HFF-Myc (cell line): Measurements from ENCODE around the gene NUTM1.

Experiments used
- DNase-seq: peaks from one replicate; pipeline ENCODE4 v3.0.0-alpha.2; 2011; ENCODE audit warnings: low read depth; ENCODE audit errors: extremely low read depth
- H3K4me3 ChIP-seq: replicated peaks from 2 replicates; pipeline ENCODE4 v1.5.1; 2011; ENCODE audit warnings: low read depth, mild to moderate bottlenecking, control low read depth, low read length
- CTCF ChIP-seq: IDR thresholded peaks from 2 replicates; pipeline ENCODE4 v1.5.1; 2012; ENCODE audit warnings: mild to moderate bottlenecking, low read depth, low read length, control low read depth; ENCODE audit errors: missing control alignments

Gene NUTM1

GRCh38 chr15:34329006-34329405 is 14.1 kb upstream of the NUTM1 start:
- TF ChIP-seq CTCF = no peak
- DNase-seq = no peak
- no peak overlapping the region for H3K4me3 ChIP-seq

GRCh38 chr15:34330279-34330678 is 12.8 kb upstream of the NUTM1 start:
- DNase-seq = no peak
- H3K4me3 ChIP-seq = no peak overlapping the region
- no peak for TF ChIP-seq CTCF

GRCh38 chr15:34331809-34332208 is 11.3 kb upstream of the NUTM1 start:
- no peak for TF ChIP-seq CTCF
- H3K4me3 ChIP-seq = no peak overlapping the region
- no peak for DNase-seq

GRCh38 chr15:34332553-34333120 is 10.5 kb upstream of the NUTM1 start:
- H3K4me3 ChIP-seq = no peak overlapping the region
- TF ChIP-seq CTCF = no peak
- DNase-seq = no peak

- TF ChIP-seq CTCF = no peak
- DNase-seq = no peak
- H3K4me3 ChIP-seq = no peak overlapping the region
These were observed 8.4 kb upstream of the NUTM1 start for GRCh38 chr15:34334672-34335071.

- H3K4me3 ChIP-seq = no peak overlapping the region
- DNase-seq = no peak
- no peak for TF ChIP-seq CTCF
These were observed 7.7 kb upstream of the NUTM1 start for GRCh38 chr15:34335176-34336032.
